KG1 (cell line): ENCODE data around the gene STARD13.

Experiments used
- DNase-seq: peaks from one replicate; lab custom pipeline; 2025; lab: John Stamatoyannopoulos, UW

The STARD13 gene

DNA sequence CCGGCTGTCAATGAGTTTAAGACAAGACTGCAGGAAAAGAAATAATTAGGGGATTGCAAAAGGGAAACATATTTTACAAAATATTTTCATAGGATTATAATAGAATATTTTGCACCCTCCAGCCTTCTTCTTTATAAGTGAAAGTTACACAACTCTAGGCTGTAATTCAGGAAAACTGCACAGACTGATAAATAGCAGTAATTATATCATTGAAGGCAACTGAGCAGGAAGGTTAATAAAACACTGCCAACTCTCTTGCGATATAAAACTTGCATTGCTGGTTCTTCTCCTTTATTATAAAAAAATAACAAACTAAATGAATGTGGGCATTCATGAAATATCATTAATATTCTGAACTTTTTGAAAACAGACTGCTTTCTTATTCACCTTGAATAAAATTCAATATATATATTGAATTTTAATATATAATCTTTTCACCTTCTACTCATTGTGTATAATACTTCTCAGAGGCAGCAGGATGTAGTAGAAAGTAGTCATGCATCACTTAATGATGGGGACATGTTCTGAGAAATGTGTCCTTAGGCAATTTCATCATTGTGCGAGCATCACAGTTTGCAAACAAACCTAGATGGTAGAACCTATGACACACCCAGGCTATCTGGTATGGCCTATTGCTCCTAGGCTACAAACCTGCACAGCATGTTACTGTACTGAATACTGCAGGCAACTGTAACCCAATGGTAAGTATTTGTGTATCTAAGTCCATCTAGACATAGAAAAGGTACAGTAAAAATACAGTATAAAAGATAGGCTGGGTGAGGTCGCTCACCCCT, 24.9 kb upstream of the STARD13 start:
- DNase-seq: no peak

DNA sequence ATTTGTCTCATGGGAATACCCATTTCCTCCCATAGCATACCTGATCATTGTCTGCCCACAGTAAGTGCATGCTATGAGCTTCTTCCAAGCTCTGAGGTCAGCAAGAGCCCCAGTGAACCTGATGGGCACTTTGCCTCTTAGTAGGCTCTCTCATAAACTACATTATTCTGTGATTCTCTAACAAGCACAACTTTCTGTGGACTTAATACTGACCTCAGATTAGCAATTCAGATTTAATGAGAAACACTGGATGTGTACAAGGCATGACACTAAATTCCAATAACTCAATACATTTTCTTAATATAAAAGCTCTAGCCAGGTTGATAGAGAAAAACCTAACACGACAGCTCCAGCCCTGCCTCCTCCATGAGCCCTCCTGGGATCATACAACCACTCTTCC, 23.3 kb upstream of the STARD13 start:
- DNase-seq: no peak

DNA sequence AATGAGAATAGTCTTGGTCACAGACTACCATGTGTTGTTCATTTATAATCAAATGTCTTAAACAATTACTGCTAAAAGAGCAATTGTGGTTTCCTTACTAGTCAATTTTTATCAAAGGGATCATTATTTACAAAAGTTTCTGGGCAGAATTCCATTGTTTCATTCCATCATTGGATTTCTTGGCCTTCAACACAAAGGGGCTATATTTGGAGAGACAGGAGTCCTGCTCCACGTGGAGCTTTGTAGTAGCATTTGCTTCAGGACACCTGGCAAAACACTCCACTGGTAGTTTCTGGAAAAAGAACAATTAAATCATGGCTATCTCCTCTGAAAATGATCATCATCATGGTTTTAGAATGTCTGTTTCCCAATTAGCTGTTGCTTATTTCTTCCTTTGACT, 22.3 kb upstream of the STARD13 start:
- DNase-seq: no peak

DNA sequence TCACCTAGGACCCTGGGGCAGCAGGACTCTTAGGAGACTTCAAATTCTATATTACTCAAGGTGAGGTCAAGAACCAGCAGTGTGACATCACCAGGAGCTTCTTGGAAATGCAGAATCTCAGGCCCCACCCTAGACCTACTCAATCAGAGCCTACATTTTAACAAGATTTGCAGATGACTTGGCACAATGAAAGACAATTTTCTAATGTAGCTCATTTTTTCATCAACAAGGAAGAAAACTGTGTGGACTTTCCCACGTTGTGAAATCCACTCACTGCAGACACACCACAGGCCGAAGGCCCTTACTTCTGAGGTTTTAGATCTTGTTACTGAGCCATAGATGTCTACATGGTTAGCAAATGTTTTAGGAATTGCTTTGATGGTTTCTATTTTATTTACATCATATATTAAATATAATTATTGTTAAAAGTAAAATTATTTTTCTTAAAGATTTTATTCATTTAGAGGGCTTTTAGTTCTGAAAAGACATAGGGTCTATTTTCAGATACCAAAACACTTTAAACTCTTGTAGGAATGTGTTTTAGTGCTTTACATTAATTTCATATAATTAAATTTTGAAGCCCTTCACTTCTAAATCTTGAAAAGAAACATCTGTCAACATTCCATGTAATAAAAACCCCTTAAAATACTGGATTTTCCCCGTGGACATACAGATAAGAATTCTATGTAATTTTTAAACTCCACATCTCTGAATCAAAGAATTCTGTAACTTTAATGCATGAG, 18.5 kb upstream of the STARD13 start:
- no peak for DNase-seq

DNA sequence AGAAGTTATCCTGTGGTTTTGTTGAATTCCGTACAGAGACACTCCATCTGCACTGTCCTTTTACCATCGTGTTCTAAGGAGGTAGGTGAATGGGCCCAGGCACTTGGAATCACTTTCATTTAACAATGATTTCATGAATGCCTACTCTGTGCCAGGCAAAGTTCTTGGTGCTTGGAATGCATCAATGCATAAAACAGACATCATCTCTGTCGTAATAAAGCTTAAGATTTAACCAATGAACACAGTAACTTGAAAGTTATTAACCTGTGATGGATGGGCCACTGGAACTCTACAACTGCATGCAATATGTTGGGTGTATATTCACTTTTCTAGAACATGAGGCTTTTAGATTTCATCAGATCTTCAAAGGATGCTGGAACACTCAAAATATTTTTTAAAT, 14.1 kb upstream of the STARD13 start:
- DNase-seq: no peak

DNA sequence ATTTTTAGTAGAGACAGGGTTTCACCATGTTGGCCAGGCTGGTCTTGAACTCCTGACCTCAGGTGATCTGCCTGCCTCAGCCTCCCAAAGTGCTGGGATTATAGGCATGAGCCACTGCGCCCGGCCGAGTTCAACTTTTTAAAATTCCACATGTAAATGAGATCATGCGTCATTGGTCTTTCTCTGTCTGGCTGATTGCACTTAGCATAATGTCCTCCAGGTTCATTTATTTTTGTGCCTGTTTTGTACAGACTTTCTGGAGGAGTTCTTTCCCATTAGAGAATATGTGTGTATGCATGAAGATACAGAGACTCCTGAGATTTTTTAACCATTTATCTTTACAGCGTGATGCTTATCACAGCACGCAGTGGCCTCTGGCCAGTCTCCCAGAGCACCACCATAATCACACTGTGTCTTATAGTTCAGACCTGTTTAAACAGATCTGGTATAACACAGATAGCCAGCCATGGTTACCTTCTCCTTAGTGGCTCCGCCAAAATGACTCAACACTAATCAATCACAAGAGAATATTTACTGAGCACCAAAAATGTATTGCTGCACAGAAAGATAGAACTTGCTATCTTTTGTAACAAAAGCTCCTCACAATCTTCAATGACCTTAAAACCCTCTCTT, 11.4 kb upstream of the STARD13 start:
- no peak for DNase-seq

DNA sequence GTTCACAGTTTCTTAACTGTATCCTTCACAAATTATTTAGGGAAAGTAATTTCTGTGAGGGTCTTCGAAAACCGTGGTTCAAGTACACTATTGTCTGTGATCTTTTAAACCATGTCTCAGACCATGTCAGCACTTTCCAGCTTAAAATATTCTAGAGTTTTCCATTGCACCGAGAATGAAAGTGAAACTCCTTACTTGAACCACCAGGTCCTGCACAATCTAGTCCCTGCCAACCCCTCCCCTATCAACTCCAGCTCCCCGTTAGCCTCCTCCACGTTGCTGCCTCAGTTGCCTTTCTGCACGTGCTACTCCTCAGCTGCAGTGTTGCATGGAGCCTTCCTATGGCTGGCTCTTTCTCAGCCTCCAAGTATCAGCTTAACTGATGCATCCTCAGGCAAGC, 7.2 kb upstream of the STARD13 start:
- DNase-seq: no peak

DNA sequence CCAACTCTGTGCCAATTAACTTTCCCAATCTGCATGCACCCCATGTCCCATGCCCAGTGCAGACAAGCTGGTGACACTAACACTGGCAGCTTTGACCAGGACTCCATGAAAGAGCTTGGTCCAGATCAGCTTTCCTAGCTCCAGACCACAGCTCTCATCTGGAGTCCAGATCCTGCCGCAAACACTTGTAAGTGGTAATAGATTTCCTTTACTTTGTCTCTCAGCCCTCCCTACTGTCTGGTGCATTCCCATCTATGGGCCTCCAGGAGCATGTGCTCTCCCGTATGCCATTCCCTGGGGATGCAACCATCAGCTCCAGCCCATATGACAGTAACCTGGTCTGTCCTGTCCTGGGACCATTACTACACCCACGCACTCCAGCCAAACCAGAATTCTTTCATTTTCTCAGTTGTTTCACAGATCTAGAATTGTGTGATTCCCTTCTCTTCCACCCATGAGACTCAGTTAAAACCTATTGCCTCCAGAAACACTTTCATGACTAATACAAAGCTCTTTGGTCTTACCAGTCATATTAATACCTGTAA, 4.9 kb upstream of the STARD13 start:
- no peak for DNase-seq

DNA sequence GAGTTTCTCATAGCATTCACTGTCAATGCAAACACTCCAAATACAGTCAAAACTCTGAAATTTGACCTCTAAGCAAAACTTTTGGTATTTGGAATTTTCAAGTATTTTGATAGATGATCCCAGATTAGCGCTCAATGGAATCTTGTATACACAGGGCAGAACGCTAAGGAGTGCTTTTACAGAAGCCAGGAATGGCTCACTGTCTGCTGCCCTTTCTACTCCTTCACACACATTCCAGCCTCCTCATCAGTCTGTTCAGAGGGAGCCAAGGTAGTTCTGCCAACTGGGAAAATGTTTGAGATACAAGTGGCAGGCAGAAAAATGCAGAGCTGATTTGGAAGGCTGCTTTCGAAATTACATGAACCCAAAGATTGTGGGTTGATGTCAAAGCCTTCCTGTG, 4.4 kb upstream of the STARD13 start:
- no peak for DNase-seq

DNA sequence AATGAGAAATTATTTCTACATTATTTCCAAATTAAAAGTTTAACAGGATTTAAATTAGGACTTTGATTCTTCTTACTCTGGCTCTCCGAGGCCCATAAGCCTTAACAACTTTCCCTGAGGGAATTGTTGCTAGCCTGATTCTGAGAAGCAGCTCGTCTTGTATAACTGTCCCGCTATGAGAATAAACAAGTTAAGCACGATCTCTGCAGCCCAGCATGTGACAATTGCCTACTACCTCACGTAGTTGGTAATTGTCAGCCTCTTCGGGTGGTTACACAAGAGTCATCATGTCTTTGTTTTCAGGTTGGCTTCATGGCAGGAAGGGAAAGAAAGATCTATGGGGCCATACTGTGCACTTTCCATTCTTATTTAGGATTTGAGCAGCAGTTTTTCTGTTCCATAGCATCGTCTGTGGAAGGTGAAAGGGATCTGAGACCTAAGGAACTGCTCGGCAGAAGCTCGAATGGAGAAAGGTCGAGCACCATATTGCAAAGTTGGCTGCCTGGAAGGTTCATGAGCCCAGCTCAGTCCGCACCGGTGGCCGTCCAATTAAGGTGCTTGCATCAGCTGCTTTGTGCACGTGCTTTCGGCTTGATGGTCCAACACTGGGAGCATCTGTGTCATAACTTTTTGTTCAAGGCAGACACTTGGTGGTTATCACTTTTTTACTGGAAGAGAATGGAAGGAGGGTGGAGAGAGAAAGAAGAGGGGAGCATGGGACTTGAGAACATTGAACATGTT, 1.8 kb upstream of the STARD13 start:
- DNase-seq: no peak

DNA sequence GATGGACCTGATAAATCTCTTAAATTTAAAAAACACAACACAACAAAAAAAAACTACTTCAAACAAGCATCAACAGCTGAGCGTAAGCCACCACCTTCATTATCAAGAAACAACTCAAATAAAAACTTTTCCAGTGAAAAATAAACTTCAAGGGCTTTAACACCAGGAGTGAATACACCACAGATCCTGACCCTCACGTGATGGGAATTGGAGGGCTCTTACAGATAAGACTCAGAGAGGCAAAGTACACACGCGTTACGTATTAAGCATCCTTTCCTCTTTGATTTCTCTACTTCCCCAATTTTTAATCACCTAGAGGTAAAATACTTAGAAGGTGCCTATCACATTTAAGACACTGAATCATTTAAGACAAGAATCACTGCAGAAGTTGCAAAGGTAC, 573 bp upstream of the STARD13 start:
- DNase-seq: no peak

DNA sequence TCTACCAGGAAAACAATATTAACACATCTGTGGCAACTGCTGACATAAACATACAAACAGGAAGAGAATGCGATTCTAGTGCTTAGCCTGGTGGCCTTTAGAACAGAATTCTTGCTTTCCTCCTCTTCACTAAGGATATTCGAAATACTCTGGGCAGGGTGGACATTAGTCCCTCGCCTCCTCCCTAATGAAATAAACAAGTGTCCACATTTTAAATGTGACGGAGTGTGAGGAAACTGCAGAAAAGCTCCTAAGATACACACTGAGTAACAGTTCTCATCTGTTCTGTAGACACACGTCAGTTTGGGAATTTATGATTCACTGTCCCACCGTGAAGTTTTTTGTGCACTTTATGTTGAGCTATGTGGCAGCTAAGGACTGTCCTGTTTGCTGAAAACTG, 639 bp downstream of the STARD13 start:
- no peak for DNase-seq

DNA sequence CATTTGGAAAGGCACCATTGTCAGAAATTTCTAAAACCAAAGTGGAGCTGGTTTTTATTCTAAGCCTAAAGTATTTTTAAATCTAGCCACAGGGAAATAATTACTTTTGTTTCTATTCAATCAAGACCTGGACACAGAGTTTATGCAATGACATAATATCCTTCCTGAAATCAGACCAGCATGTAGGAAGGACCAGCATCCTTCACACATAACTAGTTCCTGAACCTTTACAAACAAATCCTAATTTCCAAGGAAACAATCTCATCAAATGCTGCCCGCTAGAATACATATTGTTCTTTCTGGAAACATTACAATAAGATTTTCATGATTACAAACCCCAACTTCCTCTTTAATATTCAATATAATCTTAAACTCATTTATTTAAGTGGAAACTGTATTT, 1.5 kb downstream of the STARD13 start:
- no peak for DNase-seq

DNA sequence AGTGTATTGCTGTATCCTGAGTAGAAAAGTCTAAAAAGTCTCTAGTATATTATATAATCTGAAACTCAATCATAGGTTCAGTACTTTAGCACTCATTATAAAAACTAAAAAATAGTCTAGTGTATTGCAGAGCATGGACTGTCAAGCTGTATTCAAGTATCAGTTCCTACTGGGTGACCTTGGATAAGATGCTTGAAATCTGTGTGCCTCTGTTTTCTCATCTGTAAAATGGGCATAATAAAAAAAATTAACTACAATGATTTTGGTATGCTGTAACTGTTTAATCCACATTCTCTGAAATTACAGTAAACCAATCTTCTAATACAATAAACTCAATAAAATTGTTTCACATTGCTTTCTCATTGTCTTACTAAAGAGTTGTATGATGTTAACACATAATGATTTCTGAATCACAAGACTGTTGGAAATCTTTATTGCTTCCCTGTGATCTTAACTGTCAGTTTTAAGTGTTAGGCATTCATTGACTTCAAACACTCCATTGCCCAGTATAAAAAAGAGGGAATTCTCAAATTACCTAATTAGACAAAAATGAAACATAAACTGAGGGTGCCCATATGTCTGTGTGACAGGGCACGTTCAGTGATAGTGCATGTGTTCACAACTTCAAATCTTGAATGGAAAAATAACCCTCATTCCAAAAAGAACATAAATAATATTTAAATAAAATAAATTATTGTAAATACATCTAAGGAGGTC, 2.2 kb downstream of the STARD13 start:
- no peak for DNase-seq

DNA sequence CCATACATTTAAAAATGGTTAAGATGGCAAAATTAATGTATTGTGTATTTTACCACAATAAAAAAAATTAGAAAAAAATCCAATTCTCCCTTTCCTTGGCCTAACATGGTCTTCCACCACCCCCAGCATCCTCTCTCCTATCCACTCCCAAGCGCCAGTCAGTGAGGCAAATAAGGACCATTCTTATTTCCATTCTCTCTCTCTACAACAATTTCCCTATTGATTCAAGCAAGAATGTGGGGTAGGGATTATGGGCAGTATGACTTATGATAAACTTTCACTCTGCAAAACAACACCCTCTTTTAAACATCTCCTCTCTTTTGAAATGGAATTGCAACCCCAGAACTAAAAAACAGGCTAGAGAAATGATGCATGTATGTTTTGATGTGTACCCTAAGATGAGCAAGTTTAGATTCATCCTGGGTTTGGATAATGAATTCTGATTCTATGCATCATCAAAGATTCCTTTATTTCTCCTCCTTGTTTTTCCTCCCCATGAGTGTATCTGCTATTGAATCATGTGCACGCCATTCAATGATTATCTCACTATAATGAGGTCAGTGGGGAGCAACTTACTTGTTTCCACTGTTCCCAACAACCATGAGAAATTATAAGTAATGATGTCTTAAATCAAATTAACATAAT, 3.5 kb downstream of the STARD13 start:
- no peak for DNase-seq

DNA sequence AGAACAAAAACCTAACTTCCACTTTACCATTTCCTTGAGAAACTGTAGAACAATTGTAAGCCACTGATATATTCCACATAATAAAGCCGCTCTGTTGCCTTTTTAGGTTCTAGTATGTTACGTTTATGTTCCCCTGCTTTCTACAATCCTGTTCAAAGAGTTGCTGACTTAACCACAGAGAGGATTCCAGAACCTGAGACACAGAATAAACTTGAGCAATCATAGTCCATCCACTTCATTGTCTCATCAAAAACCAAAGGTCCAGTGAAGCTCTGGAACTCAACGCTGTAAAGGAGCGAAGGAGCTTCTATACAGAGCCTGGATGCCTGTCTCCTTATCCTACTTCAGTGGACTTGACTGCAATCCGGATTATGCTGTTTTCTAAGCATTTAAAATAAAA, 4.6 kb downstream of the STARD13 start:
- DNase-seq: no peak

DNA sequence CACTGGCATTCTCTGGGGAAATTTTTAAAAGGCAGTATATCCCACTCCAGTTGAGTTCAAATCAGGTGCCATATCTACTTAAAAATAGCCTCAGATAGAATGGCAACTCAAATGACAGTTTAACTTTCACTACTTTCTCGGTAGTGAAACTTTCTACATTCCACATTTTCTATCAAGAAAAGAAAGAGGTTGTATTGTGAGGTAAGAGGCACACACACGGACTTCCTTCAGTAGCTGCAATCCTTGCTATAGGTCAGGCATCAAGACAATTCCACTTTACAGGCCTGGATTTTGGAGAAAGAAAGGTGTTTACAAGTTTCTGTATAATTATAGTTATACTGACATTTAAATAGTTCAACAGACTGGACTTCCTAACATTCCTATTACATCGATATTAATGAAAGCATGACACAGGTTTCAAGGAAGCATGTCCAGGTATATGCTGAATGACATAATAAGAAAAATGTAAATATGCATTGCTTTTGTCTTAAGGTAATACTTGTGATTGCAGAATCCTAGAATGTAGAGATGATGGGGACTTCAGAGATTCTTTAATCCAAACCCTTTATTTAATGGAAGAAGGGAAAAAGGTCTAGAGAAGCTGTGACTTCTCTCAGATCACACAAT, 5.2 kb downstream of the STARD13 start:
- DNase-seq: no peak

DNA sequence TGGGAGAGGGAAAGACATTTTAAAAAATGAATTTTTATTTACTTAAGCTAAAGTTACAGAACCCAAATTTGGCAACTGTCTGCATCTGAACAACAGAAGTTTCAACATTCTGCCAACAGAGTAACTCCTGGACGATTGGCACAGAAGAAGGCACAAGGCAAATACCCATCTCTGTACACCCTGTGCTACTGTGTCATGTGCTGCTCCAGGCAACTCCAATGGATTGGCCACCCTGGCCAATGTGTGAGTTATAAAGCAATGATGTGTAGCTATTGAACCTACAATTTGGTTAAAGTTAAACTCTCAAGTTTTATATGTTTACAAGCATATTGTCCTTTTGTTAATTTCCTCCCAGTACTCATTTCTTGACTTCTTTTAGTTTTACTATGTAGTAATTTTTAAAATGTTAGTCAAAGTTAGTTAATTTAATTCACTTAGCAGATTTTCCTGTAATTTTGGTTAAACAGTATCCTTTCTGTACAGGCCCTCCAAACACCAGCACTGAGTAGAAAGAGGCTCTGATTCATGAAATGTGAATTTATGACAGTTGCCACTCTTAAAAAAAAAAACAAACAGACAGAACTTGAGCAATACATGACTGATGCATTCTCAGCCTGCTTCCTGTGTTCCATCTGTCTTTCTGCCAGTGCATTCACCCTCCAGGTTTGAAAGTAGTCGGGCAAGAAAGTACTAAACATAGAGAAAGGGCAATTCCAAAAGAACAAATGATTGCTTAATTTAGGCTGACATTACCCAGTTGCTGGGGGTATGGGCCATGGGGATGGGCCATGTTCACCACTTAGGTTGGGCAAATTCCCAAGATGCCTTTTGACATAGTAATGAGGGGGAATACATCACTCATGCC, 5.9 kb downstream of the STARD13 start:
- no peak for DNase-seq

DNA sequence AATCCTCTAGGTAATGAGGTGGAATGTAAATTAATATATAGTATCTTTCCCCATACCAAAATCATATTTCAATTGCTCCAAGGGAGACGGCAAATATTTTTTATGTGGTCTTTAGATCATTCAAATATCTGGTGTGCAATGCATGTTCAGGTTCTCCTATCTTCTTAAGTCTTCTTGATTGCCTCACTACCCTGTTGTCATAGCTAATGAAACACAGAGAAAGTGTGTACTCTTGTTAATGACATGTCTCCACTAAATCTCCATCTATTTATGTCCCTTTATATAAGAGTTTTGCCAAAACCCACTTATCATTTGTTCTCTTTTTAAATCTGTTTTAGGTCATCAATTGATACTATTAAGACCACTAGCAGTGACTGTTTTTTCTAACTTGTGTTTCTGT, 6.6 kb downstream of the STARD13 start:
- no peak for DNase-seq

DNA sequence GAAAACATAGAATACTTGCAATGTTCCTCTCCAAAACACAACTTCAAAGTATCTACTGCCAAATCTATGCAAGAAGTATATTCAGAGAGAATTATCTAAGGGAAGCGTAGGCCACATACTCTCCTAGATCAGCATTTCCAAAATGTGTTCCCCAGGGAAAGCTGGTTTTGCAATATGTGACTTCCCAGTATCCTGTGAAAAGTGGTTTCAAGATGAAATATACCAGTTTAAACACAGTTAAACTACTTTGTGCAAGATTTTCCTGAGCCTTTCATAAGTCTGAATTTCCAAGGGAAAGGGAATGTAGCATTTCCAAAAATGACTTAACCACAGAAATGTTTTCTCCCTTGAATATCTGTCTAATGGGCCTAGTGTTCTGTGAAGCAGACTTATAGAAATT, 7.6 kb downstream of the STARD13 start:
- DNase-seq: no peak
